Progenitor cell of endocrine pancreas (in vitro differentiated cells): ENCODE data around the gene NOC4L. TPM values are rescaled to one million over a fixed set of nuclear protein-coding genes. Genes with fewer than 3 reads are reported as not detected.
A peak's percentile ranks its signal among the peaks of the same experiment; 100 is the strongest.

Source experiments
- DNase-seq: peaks from one replicate; pipeline ENCODE4 v3.0.0; 2021; ENCODE audit warnings: low spot score; ENCODE audit not compliant: unreplicated experiment
- H3K27ac Mint-ChIP-seq: 2 replicates; pipeline ENCODE4 v1.8.0; 2021; ENCODE audit warnings: mild to moderate bottlenecking, moderate library complexity, mixed read lengths
- H3K27me3 Mint-ChIP-seq: 2 replicates; pipeline ENCODE4 v1.8.0; 2021; ENCODE audit warnings: mixed read lengths
- H3K36me3 Mint-ChIP-seq: 2 replicates; pipeline ENCODE4 v1.8.0; 2022; ENCODE audit warnings: mixed read lengths; ENCODE audit not compliant: insufficient read depth
- H3K4me1 Mint-ChIP-seq: 2 replicates; pipeline ENCODE4 v1.8.0; 2021; ENCODE audit warnings: low read depth, mixed read lengths
- H3K4me3 Mint-ChIP-seq: 2 replicates; pipeline ENCODE4 v1.8.0; 2021; ENCODE audit warnings: low read depth, mild to moderate bottlenecking, moderate library complexity, mixed read lengths
- H3K9me3 Mint-ChIP-seq: 2 replicates; pipeline ENCODE4 v1.8.0; 2021; ENCODE audit warnings: low read depth, mixed read lengths
- long read RNA-seq: library from polyadenylated mRNA; unstranded; transcript quantifications from one replicate; pipeline ENCODE4 v2.0.0, GENCODE V29; 2020
- total RNA-seq: library from RNA; stranded (reverse); gene quantifications from 2 replicates; pipeline ENCODE4 v1.2.1, GENCODE V29; 2021
- TF ChIP-seq, protein P1 (sequence below): fragments of 200-600 bp; sonication (generic); IDR thresholded peaks from one replicate; pipeline ENCODE4 v1.5.0; 2021; ENCODE audit warnings: antibody characterized with exemption, mild to moderate bottlenecking; ENCODE audit not compliant: unreplicated experiment

The NOC4L gene
- 27.0 and 27.3 TPM in 2 replicates for total RNA-seq
- long read RNA-seq, transcript NOC4L-201 (15 exons, 1,632 nt) = major isoform, 12 of 13 reads
- long read RNA-seq, partial matches to known transcripts = 1 of 13 reads
- long read RNA-seq, other reads (novel, unspliced or antisense) = 0 of 13 reads

DNA sequence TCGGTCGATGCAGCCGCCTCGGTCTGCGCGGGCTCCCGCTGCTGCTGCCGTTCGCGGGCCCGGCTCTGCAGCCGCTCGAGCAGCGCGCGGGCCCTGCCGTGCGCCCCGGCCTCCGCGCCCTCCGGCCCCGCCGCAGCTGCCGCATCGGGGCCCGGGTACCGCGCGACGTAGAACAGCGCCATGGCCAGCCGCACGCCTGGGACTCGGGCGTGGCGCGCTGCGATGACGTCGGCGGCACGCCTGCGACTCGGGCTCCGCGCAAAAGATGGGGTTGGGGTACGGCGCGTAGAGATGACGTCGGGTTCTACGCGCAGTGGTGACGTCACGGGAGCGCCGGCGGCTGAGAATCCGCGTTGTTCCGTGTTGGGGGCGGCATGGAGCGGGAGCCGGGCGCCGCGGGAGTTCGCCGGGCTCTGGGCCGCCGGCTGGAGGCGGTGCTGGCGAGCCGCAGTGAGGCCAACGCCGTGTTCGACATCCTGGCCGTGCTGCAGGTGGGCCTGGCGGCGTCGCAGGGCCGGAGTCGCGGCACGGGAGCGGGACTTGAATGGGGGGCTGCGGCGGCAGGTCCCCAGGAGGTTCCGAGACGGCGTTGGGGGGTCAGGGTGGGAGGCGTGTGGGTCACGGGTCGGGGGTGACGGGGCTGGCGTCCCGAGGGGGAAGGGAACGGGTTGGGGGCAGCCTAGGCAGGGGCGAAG is at the start of gene NOC4L, which contains the start of gene DDX51:
TSS of gene NOC4L (plus strand) at position 343 of the 695 bp plus-strand sequence. CDS start at position 375, 32 bp downstream.
TSS of gene DDX51 (minus strand) at position 205 of the 695 bp plus-strand sequence. CDS start at position 182, 23 bp downstream.
- Mint-ChIP-seq H3K27ac (peak within 1 kb of the TSS; percentile 97), H3K36me3 (peaks cover 6% of the 10 kb centered on the region), H3K9me3 (no peaks in the 10 kb centered on the region), H3K4me3 (peak within 1 kb of the TSS; percentile 86), H3K27me3 (peaks cover 3% of the 10 kb centered on the region), H3K4me1 (peaks cover 11% of the 10 kb centered on the region)
- TF ChIP-seq, protein P1, sequence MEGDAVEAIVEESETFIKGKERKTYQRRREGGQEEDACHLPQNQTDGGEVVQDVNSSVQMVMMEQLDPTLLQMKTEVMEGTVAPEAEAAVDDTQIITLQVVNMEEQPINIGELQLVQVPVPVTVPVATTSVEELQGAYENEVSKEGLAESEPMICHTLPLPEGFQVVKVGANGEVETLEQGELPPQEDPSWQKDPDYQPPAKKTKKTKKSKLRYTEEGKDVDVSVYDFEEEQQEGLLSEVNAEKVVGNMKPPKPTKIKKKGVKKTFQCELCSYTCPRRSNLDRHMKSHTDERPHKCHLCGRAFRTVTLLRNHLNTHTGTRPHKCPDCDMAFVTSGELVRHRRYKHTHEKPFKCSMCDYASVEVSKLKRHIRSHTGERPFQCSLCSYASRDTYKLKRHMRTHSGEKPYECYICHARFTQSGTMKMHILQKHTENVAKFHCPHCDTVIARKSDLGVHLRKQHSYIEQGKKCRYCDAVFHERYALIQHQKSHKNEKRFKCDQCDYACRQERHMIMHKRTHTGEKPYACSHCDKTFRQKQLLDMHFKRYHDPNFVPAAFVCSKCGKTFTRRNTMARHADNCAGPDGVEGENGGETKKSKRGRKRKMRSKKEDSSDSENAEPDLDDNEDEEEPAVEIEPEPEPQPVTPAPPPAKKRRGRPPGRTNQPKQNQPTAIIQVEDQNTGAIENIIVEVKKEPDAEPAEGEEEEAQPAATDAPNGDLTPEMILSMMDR = no peak
- DNase-seq = peak; percentile 92

DNA sequence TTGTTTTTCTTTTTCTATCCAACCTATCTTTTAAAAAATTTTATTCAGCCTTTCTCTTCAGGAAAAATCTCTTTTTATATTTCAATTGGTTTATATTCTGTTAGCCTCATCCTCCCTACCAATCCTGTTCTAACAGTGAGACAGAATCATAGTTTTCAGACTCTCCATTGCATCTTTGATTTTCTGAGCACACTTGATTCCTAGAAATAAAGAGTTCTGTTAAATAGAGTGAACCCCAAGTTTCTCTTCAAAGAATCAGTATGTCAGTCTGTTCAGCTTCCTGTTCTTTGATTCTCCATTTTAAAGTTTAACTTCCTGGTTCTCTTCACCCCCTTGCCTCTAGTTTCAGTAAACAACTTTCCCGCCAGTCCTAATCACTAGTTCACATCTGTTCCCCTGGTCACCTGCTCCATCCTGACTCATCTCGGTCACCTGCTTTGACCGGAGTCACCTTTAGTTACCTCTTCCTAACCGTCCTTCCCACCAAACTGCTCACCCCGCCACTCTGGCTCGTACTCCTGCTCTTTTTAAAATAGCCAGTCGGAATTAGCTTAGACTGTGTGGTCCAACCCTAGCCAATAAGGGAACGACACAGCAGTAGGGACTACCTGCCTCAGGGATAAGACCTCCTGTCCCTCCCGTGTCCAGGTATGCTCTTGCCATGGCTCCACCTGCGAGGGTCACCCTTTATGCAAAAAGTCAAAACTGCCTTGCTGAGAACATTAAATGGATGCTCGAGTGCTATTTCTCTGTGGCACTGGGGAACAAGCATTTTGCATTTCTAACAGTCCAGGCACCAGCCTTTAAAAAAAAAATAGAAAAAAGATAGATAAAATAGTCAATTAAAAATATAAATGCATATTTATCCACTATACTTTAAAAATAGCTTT is 48.5 kb upstream of the NOC4L start:
- Mint-ChIP-seq H3K27me3 (no peaks in the 10 kb centered on the region), H3K4me3 (no peak overlapping the region), H3K36me3 (peaks cover 15% of the 10 kb centered on the region), H3K27ac (peak overlapping the region; percentile 14), H3K4me1 (no peaks in the 10 kb centered on the region), H3K9me3 (no peaks in the 10 kb centered on the region)
- TF ChIP-seq, protein P1 = no peak
- no peak for DNase-seq

DNA sequence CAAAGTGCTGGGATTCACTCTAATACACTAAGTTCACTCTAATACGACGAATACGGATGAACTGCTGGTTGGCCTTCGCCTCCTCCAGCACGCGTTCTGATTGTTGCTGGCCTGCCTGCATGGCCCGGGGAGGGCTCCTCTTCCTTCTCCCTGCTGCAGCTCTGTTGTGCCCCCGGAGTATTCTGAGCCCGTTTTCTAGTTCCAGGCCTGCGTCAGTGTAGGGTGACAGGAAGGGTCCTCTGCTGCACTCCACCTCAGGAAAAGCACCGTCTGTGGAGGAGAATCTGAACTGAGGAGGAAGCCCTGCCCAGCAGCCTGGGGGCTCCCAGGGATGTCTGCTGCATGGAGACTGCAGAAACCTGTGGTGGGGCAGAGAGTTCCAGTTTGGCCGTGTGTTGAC is 44.5 kb upstream of the NOC4L start:
- DNase-seq = no peak
- Mint-ChIP-seq H3K4me1 (no peaks in the 10 kb centered on the region), H3K4me3 (no peak overlapping the region), H3K36me3 (peaks cover 13% of the 10 kb centered on the region), H3K27me3 (no peaks in the 10 kb centered on the region), H3K27ac (no peak overlapping the region), H3K9me3 (no peaks in the 10 kb centered on the region)
- TF ChIP-seq, protein P1 = no peak

DNA sequence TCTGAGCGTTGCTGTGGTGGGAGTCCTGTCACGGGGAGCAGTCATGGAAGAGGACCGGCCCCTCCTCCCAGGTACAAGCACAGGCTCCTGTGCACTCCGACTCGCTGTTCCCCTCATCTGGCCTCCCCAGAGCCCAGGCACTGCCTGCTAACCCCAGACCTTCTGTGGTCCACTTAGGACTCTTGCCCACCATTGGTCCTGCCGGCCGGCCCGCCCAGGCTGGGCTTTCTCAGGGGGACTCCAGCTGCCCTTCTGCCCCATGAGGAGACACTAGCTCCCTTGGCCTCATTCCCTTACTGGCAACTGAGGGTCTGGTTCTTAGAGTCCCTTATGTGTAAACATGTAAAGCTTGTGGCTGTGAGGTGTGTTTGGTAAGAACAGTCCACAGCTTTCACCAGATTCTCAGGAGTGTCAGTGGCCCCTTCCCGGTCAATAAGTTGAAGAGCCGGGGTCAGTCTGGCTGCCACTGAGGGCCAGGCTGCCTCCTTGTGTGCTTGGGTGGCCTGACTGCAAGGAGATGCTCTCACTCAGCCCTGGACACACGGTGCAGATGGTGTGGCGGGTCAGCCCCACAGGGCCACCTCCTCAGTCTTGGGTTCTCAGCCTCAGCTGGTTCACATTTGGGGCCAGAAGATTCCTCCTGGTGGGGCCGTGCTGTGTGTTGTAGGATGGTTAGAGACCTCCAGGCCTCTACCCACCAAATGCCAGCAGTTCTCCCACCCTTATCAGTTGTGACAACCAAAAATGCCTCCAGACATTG is 43.8 kb upstream of the NOC4L start:
- no peak for DNase-seq
- Mint-ChIP-seq H3K36me3 (peaks cover 13% of the 10 kb centered on the region), H3K9me3 (no peaks in the 10 kb centered on the region), H3K27me3 (no peaks in the 10 kb centered on the region), H3K27ac (no peak overlapping the region), H3K4me1 (no peaks in the 10 kb centered on the region), H3K4me3 (no peak overlapping the region)
- TF ChIP-seq, protein P1 = no peak
